HEK293 (cell line): ENCODE measurements around the gene MGST3.
A peak's percentile ranks its signal among the peaks of the same experiment; 100 is the strongest.

ENCODE experiments used
- CTCF ChIP-seq: fragments of 450-650 bp; formaldehyde crosslinking; IDR thresholded peaks from 2 replicates; pipeline ENCODE4 v1.5.1; 2016; ENCODE audit warnings: missing biosample characterization, missing genetic modification characterization
- ZNF133 ChIP-seq: fragments of 450-650 bp; formaldehyde crosslinking; IDR thresholded peaks from 2 replicates; pipeline ENCODE4 v1.5.1; 2016; ENCODE audit warnings: missing biosample characterization, missing genetic modification characterization

DNA sequence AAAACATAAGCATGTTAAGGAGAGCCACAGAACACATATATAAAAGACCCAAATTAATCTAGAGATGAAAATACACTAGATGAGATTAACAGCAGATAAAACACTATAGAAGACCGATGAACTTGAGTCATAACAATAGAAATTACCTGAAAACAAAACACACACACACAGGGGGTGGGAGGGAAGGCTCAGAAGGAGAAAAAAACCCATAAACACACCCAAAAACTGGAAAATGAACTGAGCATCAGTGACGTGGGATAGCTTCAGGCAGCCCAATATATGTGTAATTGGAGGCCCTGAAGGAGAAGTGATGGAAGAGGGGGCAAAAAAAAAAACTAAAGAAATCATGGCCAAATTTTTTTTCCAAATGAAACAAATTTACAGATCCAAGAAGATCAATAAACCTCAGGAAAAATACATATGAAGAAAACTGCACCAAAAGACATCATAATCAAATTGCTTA, 56.0 kb downstream of the MGST3 start:
- TF ChIP-seq CTCF (tag by site-specific recombination) (no peak), ZNF133 (tag by site-specific recombination) (peak; percentile 98)
